Ascending aorta (tissue), 2 donors: ENCODE data around the gene NCMAP. TPM values are rescaled to one million over a fixed set of nuclear protein-coding genes. Genes with fewer than 3 reads are reported as not detected.

ENCODE experiments used
- DNase-seq, 2 donors: peaks; one replicate each; pipeline ENCODE4 v3.0.0-alpha.2; 2019; ENCODE audit warnings: low spot score in 2 of 2
- H3K27ac ChIP-seq, 2 donors: fragments of 200-600 bp; sonication (generic); one replicate each; pipeline ENCODE4 v1.5.1; 2016 to 2017; ENCODE audit warnings: mild to moderate bottlenecking in 1 of 2
- H3K27me3 ChIP-seq: fragments of 200-600 bp; sonication (generic); one replicate; pipeline ENCODE4 v1.5.1; 2017
- H3K36me3 ChIP-seq, 2 donors: fragments of 200-600 bp; sonication (generic); one replicate each; pipeline ENCODE4 v1.5.1; 2016
- H3K4me1 ChIP-seq, 2 donors: fragments of 200-600 bp; sonication (generic); one replicate each; pipeline ENCODE4 v1.5.1; 2016 to 2017; ENCODE audit warnings: mild to moderate bottlenecking in 1 of 2
- H3K4me3 ChIP-seq, 2 donors: fragments of 200-600 bp; sonication (generic); one replicate each; pipeline ENCODE4 v1.5.1; 2016 to 2017; ENCODE audit warnings: mild to moderate bottlenecking in 1 of 2
- H3K9me3 ChIP-seq, 2 donors: fragments of 200-600 bp; sonication (generic); one replicate each; pipeline ENCODE4 v1.5.1; 2016
- intact Hi-C: fragments of 100-400 bp; cut with DNase I; formaldehyde crosslinking; loops from one replicate; pipeline ENCODE4 v1.15.1; 2023
- total RNA-seq: library from RNA; depleted of rRNA; stranded (reverse); fragments of >200 nt; gene quantifications from one replicate; pipeline ENCODE4 v1.1.0, GENCODE V29; 2016
- TF ChIP-seq, protein P1 (sequence below), 3 experiments: fragments of 200-600 bp in 2 of 3; fragments of 450-650 bp in 1 of 3; sonication (generic) in 2 of 3; IDR thresholded peaks; one replicate each; pipeline ENCODE4 v1.5.1; 2016 to 2019; ENCODE audit warnings: antibody characterized with exemption in 3 of 3, mild to moderate bottlenecking in 1 of 3, moderate library complexity in 1 of 3

NCMAP gene
- total RNA-seq, 1 donor from 2014 or later: not detected

DNA sequence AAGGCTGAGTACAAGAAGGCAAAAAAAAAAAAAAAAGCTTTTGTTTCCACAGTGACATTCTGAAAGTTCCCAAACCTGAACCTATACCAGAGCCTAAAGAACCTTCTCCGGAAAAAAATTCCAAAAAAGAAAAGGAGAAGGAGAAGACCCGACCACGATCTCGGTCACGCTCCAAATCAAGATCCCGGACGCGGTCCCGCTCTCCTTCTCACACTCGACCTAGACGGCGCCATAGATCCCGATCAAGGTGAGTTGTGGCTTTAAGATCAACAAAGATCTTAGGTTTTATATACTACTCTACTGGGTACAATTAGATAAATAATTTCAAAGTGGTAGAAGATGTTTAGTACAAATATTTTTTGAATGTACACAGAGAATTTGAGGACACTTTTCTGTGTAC lies 96.5 kb downstream of the NCMAP start:
- Histone ChIP-seq H3K4me3 (no peak overlapping the region), H3K27me3 (no peaks in the 10 kb centered on the region), H3K36me3 (peaks cover 98 to 100% of the 10 kb centered on the region in 2 donors), H3K27ac (no peak overlapping the region), H3K4me1 (no peaks in the 10 kb centered on the region), H3K9me3 (no peaks in the 10 kb centered on the region)
- DNase-seq: no peak
- intact Hi-C loops: no loop called here
- TF ChIP-seq, protein P1, sequence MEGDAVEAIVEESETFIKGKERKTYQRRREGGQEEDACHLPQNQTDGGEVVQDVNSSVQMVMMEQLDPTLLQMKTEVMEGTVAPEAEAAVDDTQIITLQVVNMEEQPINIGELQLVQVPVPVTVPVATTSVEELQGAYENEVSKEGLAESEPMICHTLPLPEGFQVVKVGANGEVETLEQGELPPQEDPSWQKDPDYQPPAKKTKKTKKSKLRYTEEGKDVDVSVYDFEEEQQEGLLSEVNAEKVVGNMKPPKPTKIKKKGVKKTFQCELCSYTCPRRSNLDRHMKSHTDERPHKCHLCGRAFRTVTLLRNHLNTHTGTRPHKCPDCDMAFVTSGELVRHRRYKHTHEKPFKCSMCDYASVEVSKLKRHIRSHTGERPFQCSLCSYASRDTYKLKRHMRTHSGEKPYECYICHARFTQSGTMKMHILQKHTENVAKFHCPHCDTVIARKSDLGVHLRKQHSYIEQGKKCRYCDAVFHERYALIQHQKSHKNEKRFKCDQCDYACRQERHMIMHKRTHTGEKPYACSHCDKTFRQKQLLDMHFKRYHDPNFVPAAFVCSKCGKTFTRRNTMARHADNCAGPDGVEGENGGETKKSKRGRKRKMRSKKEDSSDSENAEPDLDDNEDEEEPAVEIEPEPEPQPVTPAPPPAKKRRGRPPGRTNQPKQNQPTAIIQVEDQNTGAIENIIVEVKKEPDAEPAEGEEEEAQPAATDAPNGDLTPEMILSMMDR (IDR thresholded peaks at IDR 0.05): no peak

DNA sequence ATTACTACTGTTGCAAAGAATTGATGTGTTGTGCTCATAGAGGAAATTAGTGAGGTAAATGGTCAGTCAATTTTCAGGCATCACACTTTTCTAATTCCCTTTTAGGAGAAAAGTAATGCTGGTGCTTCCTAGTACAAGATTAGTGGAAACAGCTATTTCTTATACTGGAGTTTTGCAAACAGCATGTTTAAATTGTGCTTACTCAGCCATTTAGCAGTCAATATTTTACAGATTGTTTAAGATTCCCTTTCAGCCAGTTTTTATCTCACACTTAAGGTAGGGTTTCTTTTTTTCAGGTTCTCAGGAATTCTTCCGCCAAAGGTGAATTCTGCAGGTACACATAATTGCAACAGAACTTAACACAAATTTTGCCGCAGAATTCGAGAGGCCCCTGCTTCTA lies 98.1 kb downstream of the NCMAP start:
- Histone ChIP-seq H3K27me3 (no peaks in the 10 kb centered on the region), H3K36me3 (peaks cover 97 to 100% of the 10 kb centered on the region in 2 donors), H3K4me1 (no peaks in the 10 kb centered on the region), H3K4me3 (no peak overlapping the region), H3K9me3 (no peaks in the 10 kb centered on the region), H3K27ac (no peak overlapping the region)
- intact Hi-C loops: no loop called here
- TF ChIP-seq, protein P1 (IDR thresholded peaks at IDR 0.05): no peak
- DNase-seq: no peak

- Histone ChIP-seq H3K4me1 (no peaks in the 10 kb centered on the region), H3K27me3 (no peaks in the 10 kb centered on the region), H3K36me3 (peaks cover 81 to 97% of the 10 kb centered on the region in 2 donors), H3K9me3 (no peaks in the 10 kb centered on the region), H3K27ac (no peak overlapping the region), H3K4me3 (no peak overlapping the region)
- DNase-seq: no peak
- intact Hi-C loops: no loop called here
- TF ChIP-seq, protein P1 (IDR thresholded peaks at IDR 0.05): no peak
Observed at GRCh38 chr1:24656046-24656445, 100.2 kb downstream of the NCMAP start.

DNA sequence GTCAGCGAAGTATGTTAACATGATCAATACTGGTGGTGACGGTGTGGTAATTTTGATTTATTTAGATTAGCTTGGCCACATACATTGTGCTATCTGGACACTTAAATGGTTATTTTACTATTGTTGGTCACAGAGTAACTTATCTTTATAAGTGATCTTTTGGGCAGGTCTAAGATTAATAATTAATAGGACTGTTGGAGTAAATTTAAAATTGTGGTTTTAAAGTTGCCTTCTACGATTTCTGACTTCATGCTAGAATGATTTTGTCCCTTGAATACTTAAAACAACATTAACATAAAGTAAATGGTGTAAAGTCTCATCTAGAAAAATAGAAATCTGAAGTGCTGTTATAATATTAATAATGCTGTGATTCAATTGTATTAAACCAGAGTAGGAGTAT lies 101.9 kb downstream of the NCMAP start:
- Histone ChIP-seq H3K27me3 (no peaks in the 10 kb centered on the region), H3K4me1 (no peaks in the 10 kb centered on the region), H3K9me3 (no peaks in the 10 kb centered on the region), H3K36me3 (peaks cover 82 to 97% of the 10 kb centered on the region in 2 donors), H3K4me3 (no peak overlapping the region), H3K27ac (no peak overlapping the region)
- TF ChIP-seq, protein P1 (IDR thresholded peaks at IDR 0.05): no peak
- intact Hi-C loops: no loop called here
- no peak for DNase-seq

Other genes starting within 250 kb of the NCMAP start
- not detected for gene GRHL3, start 236.7 kb upstream of the NCMAP start, total RNA-seq
- 11.0 TPM for gene STPG1, start 142.3 kb upstream of the NCMAP start, total RNA-seq
- gene NIPAL3, start 140.3 kb upstream of the NCMAP start, total RNA-seq: 73.9 TPM
- 2.0 TPM for gene RCAN3, start 53.3 kb upstream of the NCMAP start, total RNA-seq
- gene SRRM1, start 87.2 kb downstream of the NCMAP start, total RNA-seq: 90.5 TPM
- 494 TPM for gene CLIC4, start 189.4 kb downstream of the NCMAP start, total RNA-seq